ENCODE measurements around the gene TREML4. TPM values are rescaled to one million over a fixed set of nuclear protein-coding genes. Genes with fewer than 3 reads are reported as not detected.
A peak's percentile ranks its signal among the peaks of the same experiment; 100 is the strongest.

TREML4 gene
- total RNA-seq, 2 donors from 2014 or later, result not detected

DNA sequence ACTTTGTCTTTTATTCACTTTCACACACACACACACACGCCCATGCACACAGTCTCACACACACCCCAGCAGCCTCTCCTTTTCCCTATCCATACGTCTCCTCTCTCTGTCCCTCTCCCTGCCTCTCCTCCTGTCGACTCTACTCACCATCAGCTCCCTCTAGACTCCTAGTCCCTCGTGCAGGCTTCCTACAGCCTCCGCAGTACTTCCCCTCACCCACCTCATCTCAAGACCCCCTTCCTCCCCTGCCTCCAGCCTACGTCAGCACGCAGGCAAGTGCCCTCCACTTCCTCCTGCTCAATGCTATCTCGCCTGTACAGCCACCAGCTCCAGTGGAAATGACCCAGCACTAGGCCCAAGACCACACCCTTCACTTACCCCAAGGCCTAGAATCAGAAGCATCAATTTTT lies 26.4 kb upstream of the TREML4 start:
- Mint-ChIP-seq H3K4me1 (peaks cover 8% of the 10 kb centered on the region), H3K36me3 (ENCODE audit: low read depth) (no peaks in the 10 kb centered on the region), H3K27ac (no peak overlapping the region), H3K27me3 (ENCODE audit: insufficient read depth) (peaks cover 3% of the 10 kb centered on the region), H3K9me3 (no peaks in the 10 kb centered on the region), H3K4me3 (no peak overlapping the region)
- Histone ChIP-seq H3K9me3 (ENCODE audit: control insufficient read depth, low read length) (no peaks in the 10 kb centered on the region), H3K4me3 (ENCODE audit: low read length) (no peak overlapping the region), H3K27ac (ENCODE audit: low read depth, low read length) (no peak overlapping the region), H3K4me1 (ENCODE audit: control insufficient read depth, insufficient read depth, low read length) (no peaks in the 10 kb centered on the region), H3K36me3 (ENCODE audit: control insufficient read depth, insufficient read depth, low read length) (no peaks in the 10 kb centered on the region), H3K27me3 (ENCODE audit: control insufficient read depth, insufficient read depth, low read length, poor library complexity, severe bottlenecking) (peaks cover 4% of the 10 kb centered on the region), H3K9ac (ENCODE audit: extremely low read depth, low read length, poor library complexity, severe bottlenecking) (no peak overlapping the region)
- WGBS, 2 experiments (ENCODE audit: insufficient coverage in 1 of 2, insufficient read length in 1 of 2), result 77 to 96% methylated on average over 7 to 8 of the region's 8 CpGs
- peak; percentile 17 for DNase-seq
- TF ChIP-seq, protein P1, sequence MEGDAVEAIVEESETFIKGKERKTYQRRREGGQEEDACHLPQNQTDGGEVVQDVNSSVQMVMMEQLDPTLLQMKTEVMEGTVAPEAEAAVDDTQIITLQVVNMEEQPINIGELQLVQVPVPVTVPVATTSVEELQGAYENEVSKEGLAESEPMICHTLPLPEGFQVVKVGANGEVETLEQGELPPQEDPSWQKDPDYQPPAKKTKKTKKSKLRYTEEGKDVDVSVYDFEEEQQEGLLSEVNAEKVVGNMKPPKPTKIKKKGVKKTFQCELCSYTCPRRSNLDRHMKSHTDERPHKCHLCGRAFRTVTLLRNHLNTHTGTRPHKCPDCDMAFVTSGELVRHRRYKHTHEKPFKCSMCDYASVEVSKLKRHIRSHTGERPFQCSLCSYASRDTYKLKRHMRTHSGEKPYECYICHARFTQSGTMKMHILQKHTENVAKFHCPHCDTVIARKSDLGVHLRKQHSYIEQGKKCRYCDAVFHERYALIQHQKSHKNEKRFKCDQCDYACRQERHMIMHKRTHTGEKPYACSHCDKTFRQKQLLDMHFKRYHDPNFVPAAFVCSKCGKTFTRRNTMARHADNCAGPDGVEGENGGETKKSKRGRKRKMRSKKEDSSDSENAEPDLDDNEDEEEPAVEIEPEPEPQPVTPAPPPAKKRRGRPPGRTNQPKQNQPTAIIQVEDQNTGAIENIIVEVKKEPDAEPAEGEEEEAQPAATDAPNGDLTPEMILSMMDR (conservative IDR thresholded peaks at IDR 0.05), result no peak

DNA sequence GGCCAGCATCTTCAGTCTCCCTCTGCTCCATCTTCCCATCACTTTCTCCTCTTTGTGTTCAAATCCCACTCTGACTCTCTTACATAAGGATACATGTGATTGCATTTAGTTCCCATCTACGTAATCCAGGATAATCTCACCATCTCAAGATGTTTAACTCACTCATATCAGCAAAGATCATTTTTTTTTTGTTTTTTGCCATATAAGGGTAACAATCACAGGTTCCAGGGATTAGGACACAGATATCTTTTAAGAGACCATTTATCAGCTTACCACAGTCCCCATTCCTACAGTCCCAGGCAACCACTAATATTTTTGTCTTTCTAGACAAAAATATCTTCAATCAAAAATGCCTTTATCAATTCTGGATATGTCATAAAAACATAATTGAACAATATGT lies 24.0 kb upstream of the TREML4 start:
- H3K27ac ChIP-seq (ENCODE audit: low read depth, low read length), result no peak overlapping the region
- H3K36me3 ChIP-seq (ENCODE audit: control insufficient read depth, insufficient read depth, low read length), result no peaks in the 10 kb centered on the region
- 94 to 100% methylated on average over 1 of the region's 1 CpG for WGBS, 2 experiments (ENCODE audit: insufficient coverage in 1 of 2, insufficient read length in 1 of 2)
- H3K9me3 Mint-ChIP-seq, result no peaks in the 10 kb centered on the region
- no peak overlapping the region for H3K27ac Mint-ChIP-seq
- H3K9me3 ChIP-seq (ENCODE audit: control insufficient read depth, low read length), result no peaks in the 10 kb centered on the region
- no peak overlapping the region for H3K4me3 ChIP-seq (ENCODE audit: low read length)
- H3K4me1 Mint-ChIP-seq, result peaks cover 8% of the 10 kb centered on the region
- H3K27me3 Mint-ChIP-seq (ENCODE audit: insufficient read depth), result peaks cover 3% of the 10 kb centered on the region
- no peaks in the 10 kb centered on the region for H3K36me3 Mint-ChIP-seq (ENCODE audit: low read depth)
- H3K9ac ChIP-seq (ENCODE audit: extremely low read depth, low read length, poor library complexity, severe bottlenecking), result no peak overlapping the region
- DNase-seq, result no peak
- no peak overlapping the region for H3K4me3 Mint-ChIP-seq
- no peaks in the 10 kb centered on the region for H3K27me3 ChIP-seq (ENCODE audit: control insufficient read depth, insufficient read depth, low read length, poor library complexity, severe bottlenecking)
- TF ChIP-seq, protein P1 (conservative IDR thresholded peaks at IDR 0.05), result no peak
- no peaks in the 10 kb centered on the region for H3K4me1 ChIP-seq (ENCODE audit: control insufficient read depth, insufficient read depth, low read length)

DNA sequence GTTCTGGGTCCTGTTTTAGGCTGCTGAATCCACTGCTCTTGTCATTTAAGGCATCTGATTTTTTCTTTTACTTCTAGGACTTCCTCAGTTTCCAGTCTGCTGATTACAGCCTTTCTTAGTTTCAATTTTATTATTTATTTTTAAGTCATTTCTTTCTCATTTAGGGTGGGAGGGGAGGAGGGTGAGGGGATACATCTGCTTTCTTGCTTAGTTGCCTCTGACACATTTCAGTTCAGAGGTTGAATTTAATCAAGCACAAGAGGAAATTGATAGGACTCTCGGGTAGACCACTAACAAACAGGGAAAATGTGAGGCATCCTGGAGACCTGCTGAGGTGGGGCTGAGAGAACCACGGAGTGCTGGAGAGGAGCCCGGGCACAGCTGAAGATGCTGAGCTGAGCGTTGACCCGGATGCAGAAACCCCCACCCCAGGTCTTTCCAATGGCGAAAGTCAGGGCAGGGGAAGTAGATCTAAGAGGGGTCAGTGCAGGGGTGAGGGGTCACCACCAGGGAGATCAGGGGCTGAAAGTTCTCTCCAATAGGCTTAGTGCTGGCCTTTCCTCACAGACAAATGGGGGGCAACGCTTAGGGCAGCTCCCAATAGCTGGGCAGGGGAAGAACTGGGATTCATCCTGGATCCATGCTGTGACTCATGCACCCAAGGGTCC lies 19.6 kb upstream of the TREML4 start:
- no peak overlapping the region for H3K27ac Mint-ChIP-seq

More for the DNA sequence above, 19.6 kb upstream of the TREML4 start:
- no peak overlapping the region for H3K4me3 ChIP-seq (ENCODE audit: low read length)
- DNase-seq, result no peak
- no peak overlapping the region for H3K9ac ChIP-seq (ENCODE audit: extremely low read depth, low read length, poor library complexity, severe bottlenecking)
- 84 to 89% methylated on average over 7 of the region's 7 CpGs for whole genome bisulfite sequencing, 2 experiments (ENCODE audit: insufficient coverage in 1 of 2, insufficient read length in 1 of 2)
- H3K4me1 ChIP-seq (ENCODE audit: control insufficient read depth, insufficient read depth, low read length), result no peaks in the 10 kb centered on the region
- H3K27me3 ChIP-seq (ENCODE audit: control insufficient read depth, insufficient read depth, low read length, poor library complexity, severe bottlenecking), result peaks cover 7% of the 10 kb centered on the region
- H3K27ac ChIP-seq (ENCODE audit: low read depth, low read length), result no peak overlapping the region
- H3K9me3 ChIP-seq (ENCODE audit: control insufficient read depth, low read length), result no peaks in the 10 kb centered on the region
- Mint-ChIP-seq H3K4me1 (no peaks in the 10 kb centered on the region), H3K9me3 (no peaks in the 10 kb centered on the region), H3K27me3 (ENCODE audit: insufficient read depth) (peaks cover 7% of the 10 kb centered on the region), H3K4me3 (no peak overlapping the region), H3K36me3 (ENCODE audit: low read depth) (no peaks in the 10 kb centered on the region)
- TF ChIP-seq, protein P1 (conservative IDR thresholded peaks at IDR 0.05), result no peak
- no peaks in the 10 kb centered on the region for H3K36me3 ChIP-seq (ENCODE audit: control insufficient read depth, insufficient read depth, low read length)

Measured in endodermal cell (in vitro differentiated cells).